ENCODE results near the gene SND1. TPM values are rescaled to one million over a fixed set of nuclear protein-coding genes. Genes with fewer than 3 reads are reported as not detected.
A peak's percentile ranks its signal among the peaks of the same experiment; 100 is the strongest.

Gene SND1
- total RNA-seq, 2 experiments from 2014 or later: 158 to 166 TPM

DNA sequence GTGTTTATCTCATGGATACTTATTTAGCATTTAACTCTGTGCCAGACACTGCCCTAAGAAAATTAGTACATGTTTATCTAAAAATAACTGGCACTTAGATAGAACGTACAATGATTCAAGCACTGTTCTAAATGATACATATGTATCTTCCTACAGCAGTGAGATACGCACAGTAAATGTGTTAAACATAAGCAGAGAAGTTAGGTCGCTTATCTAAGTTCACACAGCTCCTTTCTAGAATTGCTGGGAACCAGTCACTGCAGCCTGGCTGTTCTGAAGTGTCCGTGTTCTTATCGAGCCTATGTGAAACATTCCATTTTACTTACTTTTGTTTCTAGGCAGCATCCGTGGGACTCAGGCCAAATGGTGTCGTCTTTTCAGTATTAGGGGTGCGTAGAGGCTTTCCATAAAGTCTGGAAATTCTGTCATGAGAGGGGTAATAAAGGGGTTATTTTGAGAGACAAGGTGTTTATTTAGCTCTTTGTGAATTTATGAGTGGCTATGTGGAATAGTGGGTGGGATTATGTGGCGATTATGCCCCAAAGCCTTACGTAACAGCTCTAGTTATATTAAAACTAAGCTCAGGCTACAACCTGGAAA is 186.9 kb downstream of the SND1 start:
- no peaks in the 10 kb centered on the region for H3K27me3 Mint-ChIP-seq
- no peak overlapping the region for H3K27ac Mint-ChIP-seq
- H3K36me3 Mint-ChIP-seq: peaks cover 48% of the 10 kb centered on the region
- DNase-seq (no peak), ATAC-seq (no peak)
- peaks cover 2% of the 10 kb centered on the region for H3K4me1 Mint-ChIP-seq
- H3K4me3 Mint-ChIP-seq: no peak overlapping the region
- peaks cover 16% of the 10 kb centered on the region for H3K9me3 Mint-ChIP-seq (ENCODE audit: low read depth)
- CTCF ChIA-PET: no interaction called here

DNA sequence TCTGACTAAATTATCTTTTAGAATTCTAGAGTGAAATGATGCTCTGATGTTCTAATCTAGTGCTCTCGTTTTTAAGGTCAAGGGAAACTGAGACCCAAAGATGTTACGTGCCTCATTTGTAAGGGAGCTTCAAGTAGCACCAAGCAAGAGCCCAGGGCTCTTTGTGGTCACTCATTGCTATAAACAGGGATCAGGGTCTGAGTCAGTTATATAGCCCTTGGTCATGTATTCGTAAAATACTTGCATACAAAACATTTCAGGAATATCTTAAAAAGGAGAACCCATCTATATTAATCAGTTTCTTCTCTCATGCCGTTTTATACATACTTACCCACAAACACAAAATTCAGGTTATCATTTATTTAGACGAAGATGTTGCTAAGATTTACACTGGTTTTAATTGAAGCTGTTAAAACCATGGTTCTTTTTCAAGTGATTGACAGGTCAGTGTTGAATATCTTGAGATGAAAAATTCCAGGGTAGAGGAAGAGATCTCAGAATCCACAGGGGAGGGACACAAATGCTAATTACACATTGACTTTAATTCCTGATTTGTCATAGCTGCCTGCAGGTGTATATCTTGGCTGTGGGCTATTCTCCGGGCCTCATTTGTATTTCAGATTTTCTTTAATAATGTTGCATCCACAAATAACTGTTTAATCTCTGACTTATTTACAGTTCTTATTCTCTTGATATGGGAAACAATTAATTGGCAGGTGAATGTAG is 188.4 kb downstream of the SND1 start:
- no peaks in the 10 kb centered on the region for H3K27me3 Mint-ChIP-seq
- no peak for ATAC-seq
- H3K9me3 Mint-ChIP-seq (ENCODE audit: low read depth): peaks cover 12% of the 10 kb centered on the region
- peaks cover 44% of the 10 kb centered on the region for H3K36me3 Mint-ChIP-seq
- DNase-seq: no peak
- peaks cover 2% of the 10 kb centered on the region for H3K4me1 Mint-ChIP-seq
- CTCF ChIA-PET: interaction anchor here (1.8 kb wide), 1 partner anchor 70 kb away, joined by 4 read pairs; no protein-coding TSS in a partner anchor
- no peak overlapping the region for H3K27ac Mint-ChIP-seq
- no peak overlapping the region for H3K4me3 Mint-ChIP-seq

- Mint-ChIP-seq H3K27ac (no peak overlapping the region), H3K36me3 (peaks cover 28% of the 10 kb centered on the region), H3K27me3 (no peaks in the 10 kb centered on the region), H3K4me1 (peaks cover 5% of the 10 kb centered on the region), H3K9me3 (ENCODE audit: low read depth) (no peaks in the 10 kb centered on the region), H3K4me3 (no peak overlapping the region)
- ATAC-seq: no peak
- no peak for DNase-seq
- CTCF ChIA-PET: interaction anchor here (1.0 kb wide), 1 partner anchor 397 kb away, joined by 3 read pairs; no protein-coding TSS in a partner anchor
Observed at GRCh38 chr7:127844165-127844564, 192.2 kb downstream of the SND1 start.

DNA sequence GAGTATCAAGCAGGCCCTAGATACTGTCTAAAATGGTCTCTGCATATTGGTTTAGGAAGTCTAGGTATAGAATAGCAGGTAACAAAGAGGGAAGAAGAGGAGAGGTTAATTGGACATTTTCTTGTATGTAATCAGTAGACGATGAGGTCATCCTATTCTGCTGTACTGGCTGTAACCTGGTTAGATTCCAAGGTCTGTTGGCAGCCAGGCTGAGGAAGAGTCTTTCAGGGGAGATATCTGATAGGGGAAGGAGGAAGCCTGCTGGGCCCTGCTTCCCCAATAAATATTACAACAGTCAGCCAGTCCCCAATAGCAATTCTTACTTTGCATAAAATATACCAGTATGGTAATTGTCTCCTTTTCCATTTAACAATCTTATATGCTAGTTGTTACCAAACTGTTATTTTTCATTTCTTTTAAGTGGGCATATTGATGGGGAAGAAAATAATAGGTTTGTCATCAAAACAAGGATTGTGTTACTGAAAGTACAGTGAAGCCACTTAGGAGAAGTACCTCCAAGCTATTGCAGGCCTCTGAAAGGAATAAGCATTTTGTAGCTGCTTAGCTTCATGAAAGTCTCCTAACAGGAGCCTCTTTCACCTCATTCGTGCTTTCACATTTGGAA is 192.8 kb downstream of the SND1 start:
- H3K9me3 Mint-ChIP-seq (ENCODE audit: low read depth): no peaks in the 10 kb centered on the region
- H3K36me3 Mint-ChIP-seq: peaks cover 33% of the 10 kb centered on the region
- no peak for ATAC-seq
- H3K27me3 Mint-ChIP-seq: no peaks in the 10 kb centered on the region
- H3K27ac Mint-ChIP-seq: no peak overlapping the region
- CTCF ChIA-PET: interaction anchor here (1.0 kb wide), 1 partner anchor 397 kb away, joined by 3 read pairs; no protein-coding TSS in a partner anchor
- H3K4me1 Mint-ChIP-seq: peaks cover 12% of the 10 kb centered on the region
- no peak overlapping the region for H3K4me3 Mint-ChIP-seq
- DNase-seq: no peak

DNA sequence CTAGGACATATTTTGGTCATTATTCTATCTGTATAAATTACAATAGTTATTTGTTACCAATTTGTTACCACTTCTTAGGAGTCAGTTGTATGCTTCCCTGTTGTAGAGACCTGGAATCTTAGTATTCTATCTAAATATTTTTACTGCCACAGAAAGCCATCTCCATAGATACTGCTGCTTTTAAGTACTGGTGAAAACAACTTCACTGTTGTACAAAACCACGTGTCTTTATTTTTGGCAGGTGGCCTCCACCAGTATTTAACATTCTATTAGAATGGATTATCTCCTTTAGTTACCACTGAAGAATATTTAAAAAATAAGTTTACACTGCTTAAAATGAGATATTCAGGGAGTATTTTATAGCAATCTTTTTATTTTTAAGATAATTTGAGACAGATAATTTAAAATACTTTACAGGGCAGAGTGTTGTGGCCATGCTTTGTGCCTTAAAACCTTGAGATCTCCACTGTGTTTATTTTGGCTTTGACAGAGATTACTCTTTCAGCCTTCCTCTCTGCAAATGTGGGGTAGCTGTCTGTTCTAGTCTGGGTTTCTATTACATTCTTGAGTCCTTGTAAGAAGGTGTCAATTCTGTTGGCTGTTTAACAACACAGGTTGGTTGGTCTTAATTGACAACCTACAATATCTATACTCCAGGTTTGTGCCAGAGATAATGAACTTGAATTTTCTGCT is 193.7 kb downstream of the SND1 start:
- Mint-ChIP-seq H3K36me3 (peaks cover 38% of the 10 kb centered on the region), H3K9me3 (ENCODE audit: low read depth) (no peaks in the 10 kb centered on the region), H3K4me1 (peaks cover 20% of the 10 kb centered on the region), H3K4me3 (no peak overlapping the region), H3K27ac (no peak overlapping the region), H3K27me3 (no peaks in the 10 kb centered on the region)
- ATAC-seq (no peak), DNase-seq (no peak)
- CTCF ChIA-PET: no interaction called here

DNA sequence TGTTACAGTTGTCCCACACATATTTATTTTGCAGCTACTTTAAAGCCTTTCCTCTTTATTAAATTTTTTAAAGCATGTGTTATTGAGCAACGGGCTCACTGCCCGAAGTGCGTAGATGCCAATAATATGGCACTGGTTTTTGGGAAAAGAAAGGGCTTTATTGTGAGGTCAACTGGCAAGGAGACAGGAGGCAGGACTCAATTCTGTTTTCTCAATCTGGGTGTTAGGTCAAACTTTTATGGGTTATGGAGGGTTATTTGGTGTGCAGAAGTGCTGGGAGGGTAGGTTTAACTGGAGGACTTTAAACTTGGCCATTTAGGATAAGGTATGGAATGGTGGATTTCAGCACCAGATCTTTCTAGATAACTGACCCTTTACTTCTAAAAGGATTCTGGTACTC is 195.6 kb downstream of the SND1 start:
- Mint-ChIP-seq H3K4me3 (no peak overlapping the region), H3K9me3 (ENCODE audit: low read depth) (no peaks in the 10 kb centered on the region), H3K27me3 (no peaks in the 10 kb centered on the region), H3K4me1 (peaks cover 26% of the 10 kb centered on the region), H3K36me3 (peaks cover 37% of the 10 kb centered on the region), H3K27ac (no peak overlapping the region)
- DNase-seq: no peak
- ATAC-seq: no peak
- CTCF ChIA-PET: interaction anchor here (1.4 kb wide), 1 partner anchor 8 kb away, joined by 4 read pairs; no protein-coding TSS in a partner anchor

DNA sequence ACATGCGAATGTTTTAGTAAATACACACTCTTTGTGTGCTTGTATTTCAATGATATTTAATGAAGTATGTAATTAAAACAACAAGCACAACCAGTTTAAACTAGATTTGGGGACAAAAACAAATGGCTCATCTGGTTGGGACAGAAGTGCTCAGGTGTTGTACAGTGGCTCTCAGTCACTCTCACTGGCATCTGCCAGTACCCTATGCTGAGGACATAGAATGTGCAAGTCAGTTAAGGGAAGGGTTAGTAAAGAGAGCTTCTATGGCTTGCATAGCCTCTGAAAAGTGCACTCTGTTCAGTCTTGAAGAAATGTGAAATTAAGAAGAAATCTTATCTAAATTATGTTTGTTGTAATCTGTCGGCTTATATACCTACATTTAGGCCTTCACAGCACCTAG is 196.2 kb downstream of the SND1 start:
- H3K4me3 Mint-ChIP-seq: no peak overlapping the region
- no peaks in the 10 kb centered on the region for H3K27me3 Mint-ChIP-seq
- no peaks in the 10 kb centered on the region for H3K9me3 Mint-ChIP-seq (ENCODE audit: low read depth)
- ATAC-seq (no peak), DNase-seq (no peak)
- CTCF ChIA-PET: no interaction called here
- peaks cover 30% of the 10 kb centered on the region for H3K4me1 Mint-ChIP-seq
- H3K36me3 Mint-ChIP-seq: peaks cover 33% of the 10 kb centered on the region
- no peak overlapping the region for H3K27ac Mint-ChIP-seq

DNA sequence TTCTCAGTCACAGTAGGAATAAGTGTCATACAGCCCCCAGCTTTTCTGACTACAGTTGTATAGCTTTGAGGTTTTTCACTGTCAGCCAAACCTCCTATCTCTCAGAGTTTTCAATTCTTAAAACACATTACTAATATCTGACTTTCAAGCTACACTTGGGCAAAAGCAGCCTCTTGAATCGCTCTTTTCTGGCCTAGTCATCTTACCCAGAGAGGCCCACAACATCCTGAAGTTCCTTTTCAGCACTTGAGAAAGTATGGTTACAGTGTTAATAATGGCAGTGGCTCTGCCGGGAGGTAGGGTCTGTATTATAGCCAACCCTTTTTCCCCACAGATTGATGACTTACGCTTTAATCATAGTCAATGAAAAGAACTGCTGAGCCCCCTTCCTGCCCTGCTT is 198.2 kb downstream of the SND1 start:
- ATAC-seq: peak; percentile 77
- Mint-ChIP-seq H3K36me3 (peaks cover 29% of the 10 kb centered on the region), H3K9me3 (ENCODE audit: low read depth) (no peaks in the 10 kb centered on the region), H3K27me3 (no peaks in the 10 kb centered on the region), H3K4me1 (peaks cover 38% of the 10 kb centered on the region), H3K27ac (peak overlapping the region; percentile 11), H3K4me3 (no peak overlapping the region)
- DNase-seq: peak; percentile 52
- CTCF ChIA-PET: no interaction called here

DNA sequence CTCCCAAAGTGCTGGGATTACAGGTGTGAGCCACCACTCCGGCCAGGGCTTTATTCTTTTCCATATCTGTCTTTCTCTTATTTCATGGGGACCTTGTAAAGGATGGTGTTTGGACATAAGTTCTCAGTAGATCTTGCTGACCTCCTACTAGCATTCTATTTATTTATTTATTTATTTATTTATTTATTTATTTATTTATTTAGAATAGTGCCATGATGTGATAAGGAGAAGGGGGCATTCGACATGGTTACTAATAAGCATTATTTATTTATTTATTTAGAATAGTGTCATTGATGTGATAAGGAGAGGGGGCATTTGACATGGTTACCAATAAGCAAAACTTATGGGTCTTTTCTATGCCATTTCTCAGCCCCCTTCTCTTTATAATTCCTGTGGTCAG is 202.4 kb downstream of the SND1 start:
- Mint-ChIP-seq H3K36me3 (peaks cover 26% of the 10 kb centered on the region), H3K27ac (no peak overlapping the region), H3K4me3 (no peak overlapping the region), H3K27me3 (no peaks in the 10 kb centered on the region), H3K9me3 (ENCODE audit: low read depth) (no peaks in the 10 kb centered on the region), H3K4me1 (peaks cover 63% of the 10 kb centered on the region)
- DNase-seq: no peak
- no peak for ATAC-seq
- CTCF ChIA-PET: no interaction called here

- Mint-ChIP-seq H3K36me3 (peaks cover 15% of the 10 kb centered on the region), H3K4me3 (no peak overlapping the region), H3K9me3 (ENCODE audit: low read depth) (no peaks in the 10 kb centered on the region), H3K4me1 (peaks cover 54% of the 10 kb centered on the region), H3K27me3 (no peaks in the 10 kb centered on the region), H3K27ac (no peak overlapping the region)
- DNase-seq: no peak
- CTCF ChIA-PET: no interaction called here
- ATAC-seq: no peak
Observed at GRCh38 chr7:127857464-127857841, 205.5 kb downstream of the SND1 start.

DNA sequence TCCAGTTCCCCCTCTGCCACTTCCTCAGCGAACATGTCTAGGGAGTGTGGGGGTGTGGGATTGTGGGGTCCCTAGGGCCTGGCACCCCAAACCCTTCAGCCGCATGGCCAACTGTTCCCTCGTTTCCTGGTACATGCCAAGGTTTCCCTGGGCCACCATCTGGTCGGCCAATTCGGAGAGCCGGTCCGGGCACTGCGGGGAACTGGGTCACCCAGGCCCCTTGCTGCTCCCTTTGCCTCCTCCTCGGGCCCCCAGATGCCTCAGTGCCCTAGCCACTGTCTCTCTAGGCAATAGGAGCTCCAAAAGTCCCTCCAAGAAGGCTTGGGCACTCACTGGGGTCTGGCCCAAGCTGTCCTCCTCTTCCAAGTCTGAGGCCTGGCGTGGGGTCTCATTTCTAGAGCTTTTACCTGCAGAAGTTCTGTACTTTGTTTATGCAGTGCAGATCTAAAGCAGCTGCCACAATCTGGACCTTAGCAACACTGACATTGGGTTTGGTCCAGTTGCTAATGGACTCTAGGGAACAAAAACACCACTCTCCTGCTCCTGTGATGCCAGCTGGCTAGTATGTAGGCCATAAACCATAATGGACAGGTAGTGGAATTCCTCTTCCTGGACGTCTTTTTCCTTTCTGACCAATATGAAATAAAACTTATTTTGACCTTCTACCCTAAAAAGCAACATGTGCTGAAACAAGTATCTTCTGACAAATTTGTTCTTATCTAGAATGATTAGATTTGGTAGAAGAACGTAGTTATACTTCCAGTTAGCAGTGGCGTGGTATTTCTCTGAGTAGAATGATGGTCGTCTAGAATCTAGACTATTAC is 206.3 kb downstream of the SND1 start:
- no peaks in the 10 kb centered on the region for H3K9me3 Mint-ChIP-seq (ENCODE audit: low read depth)
- DNase-seq (no peak), ATAC-seq (no peak)
- CTCF ChIA-PET: no interaction called here
- no peaks in the 10 kb centered on the region for H3K27me3 Mint-ChIP-seq
- no peak overlapping the region for H3K4me3 Mint-ChIP-seq
- H3K4me1 Mint-ChIP-seq: peaks cover 49% of the 10 kb centered on the region
- peaks cover 12% of the 10 kb centered on the region for H3K36me3 Mint-ChIP-seq
- H3K27ac Mint-ChIP-seq: no peak overlapping the region

GRCh38 chr7:127858915-127859189 is 206.9 kb downstream of the SND1 start:
- H3K4me3 Mint-ChIP-seq: no peak overlapping the region
- H3K4me1 Mint-ChIP-seq: peaks cover 44% of the 10 kb centered on the region
- peaks cover 11% of the 10 kb centered on the region for H3K36me3 Mint-ChIP-seq
- no peaks in the 10 kb centered on the region for H3K9me3 Mint-ChIP-seq (ENCODE audit: low read depth)
- no peaks in the 10 kb centered on the region for H3K27me3 Mint-ChIP-seq
- DNase-seq (no peak), ATAC-seq (no peak)
- H3K27ac Mint-ChIP-seq: no peak overlapping the region
- CTCF ChIA-PET: no interaction called here

DNA sequence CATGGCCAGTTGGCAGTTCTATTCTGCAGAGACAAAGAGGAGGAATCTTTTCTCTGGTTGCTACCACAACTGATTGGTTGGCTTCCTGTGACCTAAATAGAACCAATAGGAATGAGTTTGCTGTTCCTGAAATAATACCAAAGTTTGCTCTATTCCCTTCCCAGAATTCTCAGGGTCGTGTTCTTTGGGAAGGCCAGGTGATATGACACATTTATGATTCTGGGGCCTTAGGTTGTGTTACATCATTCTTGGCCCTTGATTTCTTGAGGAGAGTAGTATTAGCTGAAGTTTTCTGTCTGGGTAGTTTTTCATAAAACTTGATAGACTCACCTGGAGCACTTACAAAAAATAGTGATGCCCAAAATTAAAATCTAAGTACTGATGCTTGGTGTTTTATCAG is 207.3 kb downstream of the SND1 start:
- CTCF ChIA-PET: no interaction called here
- Mint-ChIP-seq H3K4me3 (no peak overlapping the region), H3K27me3 (no peaks in the 10 kb centered on the region), H3K9me3 (ENCODE audit: low read depth) (no peaks in the 10 kb centered on the region), H3K36me3 (peaks cover 10% of the 10 kb centered on the region), H3K27ac (no peak overlapping the region), H3K4me1 (peaks cover 42% of the 10 kb centered on the region)
- DNase-seq (no peak), ATAC-seq (no peak)

All from activated CD8-positive, alpha-beta memory T cell treated with anti-CD3 and anti-CD28 coated beads, Interleukin-2, amount 10 ng/mL, durations not matched to agents 7 days and 5 days (primary cell).